Colonic mucosa (tissue), 4 donors: ENCODE measurements around the gene SH3RF1. TPM values are rescaled to one million over a fixed set of nuclear protein-coding genes. Genes with fewer than 3 reads are reported as not detected.
"Not testable (repeated sequence)": the region's sequence is repeated elsewhere in the genome, so short reads cannot be mapped to it uniquely, and the experiment has no call there.

Experiments used
- DNase-seq: peaks from one replicate; pipeline ENCODE4 v3.0.0-alpha.2; 2020
- H3K27ac ChIP-seq: fragments of 200-600 bp; one replicate; pipeline ENCODE4 v1.8.0; 2021
- H3K27me3 ChIP-seq: fragments of 200-600 bp; one replicate; pipeline ENCODE4 v1.8.0; 2021
- H3K36me3 ChIP-seq: fragments of 200-600 bp; one replicate; pipeline ENCODE4 v1.8.0; 2021
- H3K4me1 ChIP-seq: fragments of 200-600 bp; one replicate; pipeline ENCODE4 v1.8.0; 2021; ENCODE audit warnings: mild to moderate bottlenecking
- H3K4me3 ChIP-seq: fragments of 200-600 bp; one replicate; pipeline ENCODE4 v1.8.0; 2021
- H3K9ac ChIP-seq, 2 donors: one replicate each; pipeline ENCODE4 v1.7.0; 2013; ENCODE audit warnings: control low read depth in 2 of 2, low read depth in 2 of 2, low read length in 2 of 2
- H3K9me3 ChIP-seq: fragments of 200-600 bp; one replicate; pipeline ENCODE4 v1.8.0; 2021
- CTCF ChIP-seq: fragments of 200-600 bp; IDR thresholded peaks from one replicate; pipeline ENCODE4 v1.8.0; 2022; ENCODE audit warnings: antibody characterized with exemption, mild to moderate bottlenecking
- intact Hi-C: fragments of 100-400 bp; cut with DNase I; formaldehyde crosslinking; loops from one replicate; pipeline ENCODE4 v1.14.1; 2022
- total RNA-seq, 2 donors: library from RNA; stranded (reverse); fragmentation: NEBNext Ultra II Directional in 1 of 2; extraction: Animal tissue kit (Norgen Biotek cat#: 25700) in 1 of 2; gene quantifications; one replicate each; pipeline ENCODE4 v1.2.1, GENCODE V29; 2021
- donor health status: healthy.
- donor health status: DM: no; HTN: no; CAD: no.
- donor health status: DM: no; HTN: no; CAD: no.

The SH3RF1 gene
- total RNA-seq, 2 donors from 2014 or later, result 50.2 to 77.1 TPM

GRCh38 chr4:169282429-169283113 lies 11.8 kb upstream of the SH3RF1 start:
- Histone ChIP-seq H3K27me3 (no peaks in the 10 kb centered on the region), H3K9me3 (no peaks in the 10 kb centered on the region), H3K27ac (no peak overlapping the region), H3K36me3 (no peaks in the 10 kb centered on the region), H3K4me1 (no peaks in the 10 kb centered on the region), H3K4me3 (no peak overlapping the region), H3K9ac (no peak overlapping the region)
- no peak for DNase-seq
- intact Hi-C loops, result no loop called here
- TF ChIP-seq CTCF, result no peak

GRCh38 chr4:169279108-169279507 lies 8.4 kb upstream of the SH3RF1 start:
- Histone ChIP-seq H3K4me3 (no peak overlapping the region), H3K9ac (no peak overlapping the region), H3K4me1 (no peaks in the 10 kb centered on the region), H3K27me3 (no peaks in the 10 kb centered on the region), H3K36me3 (no peaks in the 10 kb centered on the region), H3K27ac (no peak overlapping the region), H3K9me3 (no peaks in the 10 kb centered on the region)
- TF ChIP-seq CTCF, result no peak
- intact Hi-C loops, result loop anchor here (10.0 kb wide), 1 partner anchor 254 kb away; no protein-coding TSS in a partner anchor
- DNase-seq, result no peak

- Histone ChIP-seq H3K36me3 (no peaks in the 10 kb centered on the region), H3K4me3 (no peak overlapping the region), H3K9me3 (no peaks in the 10 kb centered on the region), H3K9ac (no peak overlapping the region), H3K4me1 (no peaks in the 10 kb centered on the region), H3K27ac (no peak overlapping the region), H3K27me3 (no peaks in the 10 kb centered on the region)
- intact Hi-C loops, result loop anchor here (10.0 kb wide), 1 partner anchor 254 kb away; no protein-coding TSS in a partner anchor
- TF ChIP-seq CTCF, result no peak
- DNase-seq, result no peak
These were observed 7.9 kb upstream of the SH3RF1 start for GRCh38 chr4:169278624-169279023.

- DNase-seq, H3K36me3 ChIP-seq, H3K27ac ChIP-seq, H3K9ac ChIP-seq, H3K27me3 ChIP-seq, H3K4me3 ChIP-seq, H3K4me1 ChIP-seq, H3K9me3 ChIP-seq: not testable (repeated sequence)
- intact Hi-C loops, result loop anchor here (10.0 kb wide), 1 partner anchor 253 kb away; no protein-coding TSS in a partner anchor
These were observed 7.1 kb upstream of the SH3RF1 start for GRCh38 chr4:169277838-169278237.

- Histone ChIP-seq H3K27ac (no peak overlapping the region), H3K9me3 (no peaks in the 10 kb centered on the region), H3K27me3 (no peaks in the 10 kb centered on the region), H3K36me3 (no peaks in the 10 kb centered on the region), H3K4me1 (no peaks in the 10 kb centered on the region), H3K4me3 (no peak overlapping the region), H3K9ac (no peak overlapping the region)
- no peak for TF ChIP-seq CTCF
- intact Hi-C loops, result loop anchor here (10.0 kb wide), 1 partner anchor 250 kb away; no protein-coding TSS in a partner anchor
- no peak for DNase-seq
These were observed 4.4 kb upstream of the SH3RF1 start for GRCh38 chr4:169275180-169275579.

- no peak for TF ChIP-seq CTCF
- H3K4me3 ChIP-seq, result no peak overlapping the region
- no peaks in the 10 kb centered on the region for H3K9me3 ChIP-seq
- no peaks in the 10 kb centered on the region for H3K27me3 ChIP-seq
- intact Hi-C loops, result loop anchor here (5.0 to 10.0 kb wide), 2 partner anchors 213 to 249 kb away; no protein-coding TSS in a partner anchor
- no peaks in the 10 kb centered on the region for H3K36me3 ChIP-seq
- H3K27ac ChIP-seq, result no peak overlapping the region
- no peak for DNase-seq
- H3K9ac ChIP-seq, result no peak overlapping the region
- H3K4me1 ChIP-seq, result no peaks in the 10 kb centered on the region
These were observed 3.3 kb upstream of the SH3RF1 start for GRCh38 chr4:169274033-169274432.
